GM12878 (cell line): ENCODE data around the gene ANTKMT.

Source experiments
- EGR1 ChIP-seq, 2 experiments: IDR thresholded peaks; 1 replicate in 1 of 2; 2 replicates in 1 of 2; pipeline ENCODE4 v1.6.1; 2011 to 2012; ENCODE audit warnings: low read depth in 2 of 2, low read length in 2 of 2, borderline replicate concordance in 1 of 2, mild to moderate bottlenecking in 1 of 2, moderate library complexity in 1 of 2
- GATAD2B ChIP-seq: fragments of 450-650 bp; conservative IDR thresholded peaks from 2 replicates; pipeline ENCODE4 v1.6.1; 2017; ENCODE audit warnings: low read depth, mild to moderate bottlenecking, moderate library complexity
- JUNB ChIP-seq: IDR thresholded peaks from 2 replicates; pipeline ENCODE4 v1.6.1; 2016; ENCODE audit warnings: antibody characterized with exemption, mild to moderate bottlenecking
- JUND ChIP-seq: IDR thresholded peaks from 2 replicates; pipeline ENCODE4 v1.6.1; 2012; ENCODE audit warnings: low read depth, mild to moderate bottlenecking, low read length, improper control_type of control experiment, moderate library complexity
- NR2C2 ChIP-seq: IDR thresholded peaks from 2 replicates; pipeline ENCODE4 v1.6.1; 2011; ENCODE audit warnings: borderline replicate concordance, low read depth; ENCODE audit not compliant: control insufficient read depth, insufficient read length
- RAD21 ChIP-seq: IDR thresholded peaks from 2 replicates; pipeline ENCODE4 v1.6.1; 2011; ENCODE audit warnings: mild to moderate bottlenecking, low read depth, low read length, moderate library complexity; ENCODE audit not compliant: insufficient read depth
- RBBP5 ChIP-seq: fragments of 200-600 bp; sonication (generic); conservative IDR thresholded peaks from 2 replicates; pipeline ENCODE4 v1.6.1; 2016

GRCh38 chr16:726438-727290, 5.7 kb downstream of the ANTKMT start, which contains the start of the genes CCDC78 and HAGHL:
- TF ChIP-seq RBBP5, result no peak
- TF ChIP-seq JUNB, result no peak
- no peak for TF ChIP-seq NR2C2
- TF ChIP-seq RAD21, result no peak
- peak; percentile 50; the same call in 1 of the 2 replicates for TF ChIP-seq GATAD2B
- TF ChIP-seq EGR1 (IDR thresholded peaks at IDR 0.05; ENCODE audit: borderline replicate concordance in 1 of 2, low read depth in 2 of 2, low read length in 2 of 2), result peak in 1 of 2 experiments; percentile 32; a peak in 1 of 3 replicates
- TF ChIP-seq JUND, result no peak
